Stimulated activated effector memory CD8-positive, alpha-beta T cell treated with anti-CD3 and anti-CD28 coated beads, Interleukin-12 subunit alpha, Interleukin-12 subunit beta, amount 100 ng/mL, for 72 hours (primary cell): ENCODE results near the gene TRAF3IP1.

ENCODE experiments used
- ATAC-seq: fragments of 150-1000 bp; cut with Tn5 transposase; 2 replicates; pipeline ENCODE4 v1.10.0; 2021
- DNase-seq, 2 donors: peaks; one replicate each; pipeline ENCODE4 v3.0.0; 2021 to 2022; ENCODE audit warnings: low spot score in 2 of 2
- H3K27ac Mint-ChIP-seq: one replicate; pipeline ENCODE4 v1.8.0; 2022; ENCODE audit warnings: mild to moderate bottlenecking, mixed read lengths
- H3K36me3 Mint-ChIP-seq: one replicate; pipeline ENCODE4 v1.8.0; 2022; ENCODE audit warnings: mild to moderate bottlenecking, mixed read lengths
- H3K4me1 Mint-ChIP-seq: one replicate; pipeline ENCODE4 v1.8.0; 2022; ENCODE audit warnings: mixed read lengths
- H3K4me3 Mint-ChIP-seq: one replicate; pipeline ENCODE4 v1.8.0; 2022; ENCODE audit warnings: mild to moderate bottlenecking, mixed read lengths
- H3K9me3 Mint-ChIP-seq: one replicate; pipeline ENCODE4 v1.8.0; 2022; ENCODE audit warnings: mixed read lengths

TRAF3IP1 gene

GRCh38 chr2:238284802-238285515 is 35.4 kb upstream of the TRAF3IP1 start:
- H3K4me1 Mint-ChIP-seq = peaks cover 58% of the 10 kb centered on the region
- DNase-seq (no peak), ATAC-seq (no peak)
- no peak overlapping the region for H3K27ac Mint-ChIP-seq
- H3K36me3 Mint-ChIP-seq = peaks cover 23% of the 10 kb centered on the region
- H3K9me3 Mint-ChIP-seq = no peaks in the 10 kb centered on the region
- H3K4me3 Mint-ChIP-seq = no peak overlapping the region

- Mint-ChIP-seq H3K9me3 (no peaks in the 10 kb centered on the region), H3K36me3 (peaks cover 23% of the 10 kb centered on the region), H3K27ac (no peak overlapping the region), H3K4me1 (peaks cover 60% of the 10 kb centered on the region), H3K4me3 (no peak overlapping the region)
- no peak for ATAC-seq
- no peak for DNase-seq
Observed at GRCh38 chr2:238285653-238286082, 34.6 kb upstream of the TRAF3IP1 start.

- Mint-ChIP-seq H3K36me3 (peaks cover 23% of the 10 kb centered on the region), H3K9me3 (no peaks in the 10 kb centered on the region), H3K4me3 (no peak overlapping the region), H3K4me1 (peaks cover 62% of the 10 kb centered on the region), H3K27ac (no peak overlapping the region)
- ATAC-seq = no peak
- no peak for DNase-seq
Observed at GRCh38 chr2:238286095-238286494, 34.2 kb upstream of the TRAF3IP1 start.

GRCh38 chr2:238286551-238286950 is 33.8 kb upstream of the TRAF3IP1 start:
- peaks cover 62% of the 10 kb centered on the region for H3K4me1 Mint-ChIP-seq
- H3K4me3 Mint-ChIP-seq = peak overlapping the region; percentile 87
- DNase-seq = no peak

GRCh38 chr2:238286987-238287736 is 33.2 kb upstream of the TRAF3IP1 start:
- DNase-seq (no peak), ATAC-seq (no peak)
- H3K36me3 Mint-ChIP-seq = peaks cover 23% of the 10 kb centered on the region
- peak overlapping the region; percentile 95 for H3K27ac Mint-ChIP-seq
- H3K9me3 Mint-ChIP-seq = no peaks in the 10 kb centered on the region
- H3K4me1 Mint-ChIP-seq = peaks cover 58% of the 10 kb centered on the region
- H3K4me3 Mint-ChIP-seq = peak overlapping the region; percentile 87

More at GRCh38 chr2:238286551-238286950, 33.8 kb upstream of the TRAF3IP1 start:
- H3K36me3 Mint-ChIP-seq = peaks cover 23% of the 10 kb centered on the region
- peak overlapping the region; percentile 95 for H3K27ac Mint-ChIP-seq
- ATAC-seq = no peak
- no peaks in the 10 kb centered on the region for H3K9me3 Mint-ChIP-seq

- peaks cover 50% of the 10 kb centered on the region for H3K4me1 Mint-ChIP-seq
- H3K36me3 Mint-ChIP-seq = peaks cover 23% of the 10 kb centered on the region
- H3K4me3 Mint-ChIP-seq = peak within 1 kb of the TSS; percentile 87
- peak in 1 of 2 donors; percentile 75 for DNase-seq
- peak; percentile 42 for ATAC-seq
- H3K9me3 Mint-ChIP-seq = no peaks in the 10 kb centered on the region
- H3K27ac Mint-ChIP-seq = peak within 1 kb of the TSS; percentile 95
Observed at GRCh38 chr2:238287737-238288649, 32.3 kb upstream of the TRAF3IP1 start, which contains the start of gene PER2. TSS of gene PER2 (minus strand) at chr2:238288610. CDS start at chr2:238277936, 10,674 bp downstream.

GRCh38 chr2:238288650-238289573 is 31.4 kb upstream of the TRAF3IP1 start:
- H3K9me3 Mint-ChIP-seq = no peaks in the 10 kb centered on the region
- H3K4me3 Mint-ChIP-seq = peak overlapping the region; percentile 87
- H3K4me1 Mint-ChIP-seq = peaks cover 41% of the 10 kb centered on the region
- DNase-seq = peak; percentile 95 to 99
- peak overlapping the region; percentile 95 for H3K27ac Mint-ChIP-seq
- peak; percentile 87 for ATAC-seq
- peaks cover 23% of the 10 kb centered on the region for H3K36me3 Mint-ChIP-seq

GRCh38 chr2:238289574-238289973 is 30.7 kb upstream of the TRAF3IP1 start:
- H3K4me3 Mint-ChIP-seq = peak overlapping the region; percentile 87
- peak overlapping the region; percentile 95 for H3K27ac Mint-ChIP-seq
- H3K36me3 Mint-ChIP-seq = peaks cover 23% of the 10 kb centered on the region
- DNase-seq = no peak
- peaks cover 41% of the 10 kb centered on the region for H3K4me1 Mint-ChIP-seq
- ATAC-seq = no peak
- no peaks in the 10 kb centered on the region for H3K9me3 Mint-ChIP-seq

- peak in 1 of 2 donors; percentile 57 for DNase-seq
- ATAC-seq = no peak
- peak overlapping the region; percentile 87 for H3K4me3 Mint-ChIP-seq
- peaks cover 23% of the 10 kb centered on the region for H3K36me3 Mint-ChIP-seq
- H3K9me3 Mint-ChIP-seq = no peaks in the 10 kb centered on the region
- H3K27ac Mint-ChIP-seq = peak overlapping the region; percentile 95
- H3K4me1 Mint-ChIP-seq = peaks cover 41% of the 10 kb centered on the region
Observed at GRCh38 chr2:238290091-238290509, 30.2 kb upstream of the TRAF3IP1 start.

GRCh38 chr2:238290715-238291549 is 29.4 kb upstream of the TRAF3IP1 start:
- peak overlapping the region; percentile 95 for H3K27ac Mint-ChIP-seq
- no peak for DNase-seq
- peaks cover 23% of the 10 kb centered on the region for H3K36me3 Mint-ChIP-seq
- no peaks in the 10 kb centered on the region for H3K9me3 Mint-ChIP-seq
- peak overlapping the region; percentile 87 for H3K4me3 Mint-ChIP-seq
- ATAC-seq = no peak
- peaks cover 41% of the 10 kb centered on the region for H3K4me1 Mint-ChIP-seq

GRCh38 chr2:238291550-238292281 is 28.6 kb upstream of the TRAF3IP1 start:
- no peak overlapping the region for H3K4me3 Mint-ChIP-seq
- no peak for DNase-seq
- H3K4me1 Mint-ChIP-seq = peaks cover 33% of the 10 kb centered on the region
- no peak overlapping the region for H3K27ac Mint-ChIP-seq
- H3K9me3 Mint-ChIP-seq = no peaks in the 10 kb centered on the region
- ATAC-seq = no peak
- peaks cover 23% of the 10 kb centered on the region for H3K36me3 Mint-ChIP-seq

GRCh38 chr2:238294046-238294392 is 26.3 kb upstream of the TRAF3IP1 start:
- Mint-ChIP-seq H3K27ac (no peak overlapping the region), H3K4me1 (peaks cover 19% of the 10 kb centered on the region)

More at GRCh38 chr2:238294046-238294392, 26.3 kb upstream of the TRAF3IP1 start:
- ATAC-seq (no peak), DNase-seq (no peak)
- H3K4me3 Mint-ChIP-seq = no peak overlapping the region
- no peaks in the 10 kb centered on the region for H3K9me3 Mint-ChIP-seq
- H3K36me3 Mint-ChIP-seq = peaks cover 4% of the 10 kb centered on the region
